ENCODE results near the gene MYL9. TPM values are rescaled to one million over a fixed set of nuclear protein-coding genes. Genes with fewer than 3 reads are reported as not detected.
A peak's percentile ranks its signal among the peaks of the same experiment; 100 is the strongest.

The MYL9 gene
- total RNA-seq, 1 experiment from 2014 or later, result 382 TPM

DNA sequence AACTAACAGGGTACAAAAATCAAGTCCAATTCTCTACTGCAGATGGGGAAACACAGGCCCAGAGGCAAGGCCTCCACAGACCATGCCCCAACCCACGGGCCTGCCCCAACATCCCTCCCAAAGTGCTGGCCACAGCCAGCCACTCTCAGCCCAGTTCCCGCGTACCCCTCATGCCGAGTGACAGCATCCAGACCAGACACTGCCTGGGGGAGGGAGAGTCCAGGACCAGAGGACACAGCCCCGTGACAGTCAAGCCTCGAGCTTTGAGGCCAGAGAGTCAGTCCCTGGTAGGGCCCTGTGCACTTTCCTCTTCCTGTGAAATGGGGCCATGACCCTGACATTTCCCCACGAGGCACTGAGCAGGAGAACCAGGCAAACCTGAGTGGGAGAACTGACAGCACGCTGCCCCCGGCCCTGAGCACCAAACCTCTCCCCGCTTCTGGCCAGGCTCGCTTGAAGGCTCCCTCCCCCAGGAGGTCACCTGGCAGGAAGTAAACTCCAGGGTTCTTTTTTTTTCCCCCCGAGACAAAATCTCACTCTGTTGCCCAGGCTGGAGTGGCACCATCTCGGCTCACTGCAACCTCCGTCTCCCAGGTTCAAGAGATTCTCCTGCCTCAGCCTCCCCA, 4.9 kb downstream of the MYL9 start:
- intact Hi-C loops (cut with micrococcal nuclease; ENCODE audit: unreplicated experiment), result no loop called here
- no peaks in the 10 kb centered on the region for H3K9me3 ChIP-seq

DNA sequence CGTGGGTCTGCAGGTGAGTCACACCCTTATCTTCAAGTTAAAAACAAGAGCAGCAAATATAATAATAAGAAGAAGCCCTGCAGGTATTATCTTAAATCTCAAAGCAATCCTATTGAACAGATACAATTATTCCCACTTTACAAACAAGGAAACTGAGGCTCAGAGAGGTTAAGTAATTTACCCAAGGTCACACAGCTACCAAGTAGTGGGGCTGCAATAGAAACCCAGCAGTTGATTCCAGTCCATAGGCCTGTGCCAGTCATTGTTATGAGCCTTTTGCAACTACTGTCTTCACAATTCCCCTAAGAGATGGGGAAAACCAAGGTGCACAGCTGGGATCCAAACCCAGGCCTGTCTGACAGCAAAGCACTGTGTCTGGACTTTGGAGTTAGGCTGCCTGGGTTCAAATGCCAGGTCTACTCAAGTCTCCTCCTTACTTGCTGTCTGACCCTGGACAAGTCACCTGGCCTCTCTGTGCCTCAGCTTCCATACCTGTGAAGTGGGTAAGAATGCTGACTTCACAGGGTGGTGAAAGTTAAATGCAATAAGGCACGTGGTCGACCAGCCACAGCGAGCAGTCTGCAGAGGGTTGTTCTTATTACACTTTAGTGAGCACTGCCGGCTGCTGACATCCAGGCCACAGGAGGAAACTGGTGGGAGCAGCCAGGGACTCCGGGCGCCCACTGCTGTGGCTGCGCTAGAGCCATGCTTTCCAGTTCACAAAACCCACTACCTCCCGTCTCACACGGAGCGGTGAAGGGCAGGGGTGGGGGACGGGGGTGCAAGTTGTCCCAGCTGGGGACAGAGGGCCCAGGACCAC, 6.1 kb downstream of the MYL9 start:
- Mint-ChIP-seq H3K9me3 (ENCODE audit: unreplicated experiment) (no peaks in the 10 kb centered on the region), H3K4me1 (ENCODE audit: low read depth, unreplicated experiment) (peaks cover 8% of the 10 kb centered on the region), H3K27me3 (ENCODE audit: insufficient read depth, unreplicated experiment) (no peaks in the 10 kb centered on the region), H3K36me3 (ENCODE audit: insufficient read depth, unreplicated experiment) (peaks cover 56% of the 10 kb centered on the region), H3K4me3 (ENCODE audit: unreplicated experiment) (no peak overlapping the region), H3K27ac (ENCODE audit: unreplicated experiment) (no peak overlapping the region)
- BruUV-seq (replicated peaks), result no TSS peak
- Histone ChIP-seq H3K4me3 (ENCODE audit: low read depth, low read length) (no peak overlapping the region), H3K36me3 (ENCODE audit: control insufficient read depth, insufficient read depth, low read length) (no peaks in the 10 kb centered on the region), H3K27me3 (replicated peaks; ENCODE audit: control insufficient read depth, insufficient read depth, low read length) (no peaks in the 10 kb centered on the region), H3K9me3 (no peaks in the 10 kb centered on the region), H3K4me1 (peaks cover 9% of the 10 kb centered on the region)
- intact Hi-C loops (cut with micrococcal nuclease; ENCODE audit: unreplicated experiment), result no loop called here
- no peak for DNase-seq
- POLR2A ChIA-PET, result no interaction called here
- CTCF ChIA-PET, result interaction anchor here (0.6 to 1.3 kb wide), 2 partner anchors 119 to 1907 kb away, joined by 3 to 6 read pairs; no protein-coding TSS in a partner anchor
- TF ChIP-seq, protein P1, sequence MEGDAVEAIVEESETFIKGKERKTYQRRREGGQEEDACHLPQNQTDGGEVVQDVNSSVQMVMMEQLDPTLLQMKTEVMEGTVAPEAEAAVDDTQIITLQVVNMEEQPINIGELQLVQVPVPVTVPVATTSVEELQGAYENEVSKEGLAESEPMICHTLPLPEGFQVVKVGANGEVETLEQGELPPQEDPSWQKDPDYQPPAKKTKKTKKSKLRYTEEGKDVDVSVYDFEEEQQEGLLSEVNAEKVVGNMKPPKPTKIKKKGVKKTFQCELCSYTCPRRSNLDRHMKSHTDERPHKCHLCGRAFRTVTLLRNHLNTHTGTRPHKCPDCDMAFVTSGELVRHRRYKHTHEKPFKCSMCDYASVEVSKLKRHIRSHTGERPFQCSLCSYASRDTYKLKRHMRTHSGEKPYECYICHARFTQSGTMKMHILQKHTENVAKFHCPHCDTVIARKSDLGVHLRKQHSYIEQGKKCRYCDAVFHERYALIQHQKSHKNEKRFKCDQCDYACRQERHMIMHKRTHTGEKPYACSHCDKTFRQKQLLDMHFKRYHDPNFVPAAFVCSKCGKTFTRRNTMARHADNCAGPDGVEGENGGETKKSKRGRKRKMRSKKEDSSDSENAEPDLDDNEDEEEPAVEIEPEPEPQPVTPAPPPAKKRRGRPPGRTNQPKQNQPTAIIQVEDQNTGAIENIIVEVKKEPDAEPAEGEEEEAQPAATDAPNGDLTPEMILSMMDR (IDR thresholded peaks at IDR 0.05; ENCODE audit: insufficient read depth in 1 of 2, low read depth in 1 of 2, low read length in 1 of 2, severe bottlenecking in 1 of 2, unreplicated experiment in 1 of 2), result no peak

More for the DNA sequence above, 4.9 kb downstream of the MYL9 start:
- Mint-ChIP-seq H3K36me3 (ENCODE audit: insufficient read depth, unreplicated experiment) (peaks cover 50% of the 10 kb centered on the region), H3K27me3 (ENCODE audit: insufficient read depth, unreplicated experiment) (no peaks in the 10 kb centered on the region), H3K9me3 (ENCODE audit: unreplicated experiment) (no peaks in the 10 kb centered on the region), H3K27ac (ENCODE audit: unreplicated experiment) (no peak overlapping the region), H3K4me1 (ENCODE audit: low read depth, unreplicated experiment) (peaks cover 13% of the 10 kb centered on the region), H3K4me3 (ENCODE audit: unreplicated experiment) (no peak overlapping the region)
- TF ChIP-seq, protein P1 (IDR thresholded peaks at IDR 0.05; ENCODE audit: insufficient read depth in 1 of 2, low read depth in 1 of 2, low read length in 1 of 2, severe bottlenecking in 1 of 2, unreplicated experiment in 1 of 2), result no peak
- ChIA-PET POLR2A (no interaction called here), CTCF (interaction anchor here (0.6 kb wide), 1 partner anchor 1908 kb away, joined by 6 read pairs; no protein-coding TSS in a partner anchor)
- H3K4me1 ChIP-seq, result peaks cover 16% of the 10 kb centered on the region
- H3K36me3 ChIP-seq (ENCODE audit: control insufficient read depth, insufficient read depth, low read length), result no peaks in the 10 kb centered on the region
- H3K4me3 ChIP-seq (ENCODE audit: low read depth, low read length), result no peak overlapping the region
- DNase-seq, result no peak
- BruUV-seq (replicated peaks), result no TSS peak
- no peaks in the 10 kb centered on the region for H3K27me3 ChIP-seq (replicated peaks; ENCODE audit: control insufficient read depth, insufficient read depth, low read length)

DNA sequence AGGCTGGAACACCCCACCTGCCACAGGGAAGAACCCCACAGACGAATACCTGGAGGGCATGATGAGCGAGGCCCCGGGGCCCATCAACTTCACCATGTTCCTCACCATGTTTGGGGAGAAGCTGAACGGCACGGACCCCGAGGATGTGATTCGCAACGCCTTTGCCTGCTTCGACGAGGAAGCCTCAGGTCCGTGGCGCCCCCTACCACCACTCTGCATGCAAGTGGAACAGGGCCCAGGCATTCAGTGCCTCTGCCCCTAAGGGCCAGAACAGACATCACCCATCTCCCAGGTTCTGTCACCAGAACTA, 6.6 kb downstream of the MYL9 start:
- POLR2A ChIA-PET, result interaction anchor here (0.6 kb wide), 1 partner anchor 18 kb away, joined by 3 read pairs; no protein-coding TSS in a partner anchor
- BruUV-seq (replicated peaks), result no TSS peak

More for the DNA sequence above, 6.6 kb downstream of the MYL9 start:
- peaks cover 3% of the 10 kb centered on the region for H3K4me1 ChIP-seq
- TF ChIP-seq, protein P1 (IDR thresholded peaks at IDR 0.05; ENCODE audit: insufficient read depth in 1 of 2, low read depth in 1 of 2, low read length in 1 of 2, severe bottlenecking in 1 of 2, unreplicated experiment in 1 of 2), result peak; percentile 40 to 46
- no peak overlapping the region for H3K4me3 Mint-ChIP-seq (ENCODE audit: unreplicated experiment)
- CTCF ChIA-PET, result interaction anchor here (1.1 to 1.3 kb wide), 2 partner anchors 14 to 119 kb away, joined by 3 read pairs; no protein-coding TSS in a partner anchor
- no peaks in the 10 kb centered on the region for H3K9me3 Mint-ChIP-seq (ENCODE audit: unreplicated experiment)
- no peak overlapping the region for H3K4me3 ChIP-seq (ENCODE audit: low read depth, low read length)
- peak in 1 of 2 experiments; percentile 68 for DNase-seq
- H3K27me3 ChIP-seq (replicated peaks; ENCODE audit: control insufficient read depth, insufficient read depth, low read length), result no peaks in the 10 kb centered on the region
- H3K9me3 ChIP-seq, result no peaks in the 10 kb centered on the region
- no peaks in the 10 kb centered on the region for H3K36me3 ChIP-seq (ENCODE audit: control insufficient read depth, insufficient read depth, low read length)
- peaks cover 56% of the 10 kb centered on the region for H3K36me3 Mint-ChIP-seq (ENCODE audit: insufficient read depth, unreplicated experiment)
- no peaks in the 10 kb centered on the region for H3K27me3 Mint-ChIP-seq (ENCODE audit: insufficient read depth, unreplicated experiment)
- intact Hi-C loops (cut with micrococcal nuclease; ENCODE audit: unreplicated experiment), result no loop called here
- peaks cover 2% of the 10 kb centered on the region for H3K4me1 Mint-ChIP-seq (ENCODE audit: low read depth, unreplicated experiment)
- no peak overlapping the region for H3K27ac Mint-ChIP-seq (ENCODE audit: unreplicated experiment)
